Fibroblast of lung (primary cell): ENCODE results near the gene NFIC.

Source experiments
- EZH2 ChIP-seq: IDR thresholded peaks from 2 replicates; pipeline ENCODE4 v1.5.1; 2012; ENCODE audit warnings: low read length, control low read depth, mild to moderate bottlenecking; ENCODE audit errors: missing control alignments
- TF ChIP-seq, protein P1 (sequence below), 2 donors: IDR thresholded peaks in 1 of 2; conservative IDR thresholded peaks in 1 of 2; 1 replicate in 1 of 2; 2 replicates in 1 of 2; pipeline ENCODE4 v1.5.1; 2011 to 2012; ENCODE audit warnings: low read length in 2 of 2, control low read depth in 1 of 2, inconsistent platforms in 1 of 2, low read depth in 1 of 2, mild to moderate bottlenecking in 1 of 2

DNA sequence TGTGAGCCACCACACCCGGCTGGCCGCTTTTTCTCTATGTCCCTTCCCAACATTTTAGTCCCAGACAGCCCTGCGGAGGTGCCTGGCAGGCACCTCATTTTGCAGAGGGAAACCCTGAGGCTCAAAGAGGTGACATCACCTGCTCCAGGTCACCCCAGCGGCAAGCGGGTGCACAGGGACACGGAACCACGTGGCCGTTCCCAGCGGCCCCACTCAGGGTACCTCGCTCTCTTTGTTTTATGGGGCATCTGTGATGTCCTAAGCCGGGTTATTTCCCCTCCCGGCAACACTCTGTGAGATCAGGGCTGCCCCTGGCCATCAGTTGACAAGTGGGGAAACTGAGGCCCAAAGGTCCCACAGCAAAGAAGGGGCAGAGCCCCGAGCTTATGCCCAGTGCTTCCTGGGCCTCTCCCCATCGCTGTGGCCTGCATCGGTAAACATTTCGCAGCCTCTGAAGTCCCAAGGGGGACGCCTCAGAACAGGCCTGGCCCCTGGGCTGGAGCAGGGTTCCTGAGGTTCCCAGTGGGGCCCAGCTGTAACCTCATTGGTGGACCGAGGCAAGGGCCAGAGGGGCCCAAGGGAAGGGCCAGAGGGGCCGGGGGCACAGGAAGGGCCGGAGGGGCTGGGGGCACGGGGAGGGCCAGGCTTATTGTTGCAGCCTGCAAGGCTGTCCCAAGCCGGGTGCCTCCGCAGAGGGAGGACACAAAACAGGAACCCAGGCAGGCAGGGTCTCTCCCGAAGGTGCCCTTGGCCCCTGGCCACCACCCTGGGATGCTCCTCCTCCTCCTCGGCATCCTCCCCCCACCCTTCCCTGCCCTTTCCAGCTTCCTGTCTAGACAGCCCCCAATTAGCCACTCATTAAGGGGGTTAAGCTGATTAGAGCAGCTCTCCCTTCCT is 75.0 kb downstream of the NFIC start:
- TF ChIP-seq, protein P1, sequence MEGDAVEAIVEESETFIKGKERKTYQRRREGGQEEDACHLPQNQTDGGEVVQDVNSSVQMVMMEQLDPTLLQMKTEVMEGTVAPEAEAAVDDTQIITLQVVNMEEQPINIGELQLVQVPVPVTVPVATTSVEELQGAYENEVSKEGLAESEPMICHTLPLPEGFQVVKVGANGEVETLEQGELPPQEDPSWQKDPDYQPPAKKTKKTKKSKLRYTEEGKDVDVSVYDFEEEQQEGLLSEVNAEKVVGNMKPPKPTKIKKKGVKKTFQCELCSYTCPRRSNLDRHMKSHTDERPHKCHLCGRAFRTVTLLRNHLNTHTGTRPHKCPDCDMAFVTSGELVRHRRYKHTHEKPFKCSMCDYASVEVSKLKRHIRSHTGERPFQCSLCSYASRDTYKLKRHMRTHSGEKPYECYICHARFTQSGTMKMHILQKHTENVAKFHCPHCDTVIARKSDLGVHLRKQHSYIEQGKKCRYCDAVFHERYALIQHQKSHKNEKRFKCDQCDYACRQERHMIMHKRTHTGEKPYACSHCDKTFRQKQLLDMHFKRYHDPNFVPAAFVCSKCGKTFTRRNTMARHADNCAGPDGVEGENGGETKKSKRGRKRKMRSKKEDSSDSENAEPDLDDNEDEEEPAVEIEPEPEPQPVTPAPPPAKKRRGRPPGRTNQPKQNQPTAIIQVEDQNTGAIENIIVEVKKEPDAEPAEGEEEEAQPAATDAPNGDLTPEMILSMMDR (conservative IDR thresholded peaks at IDR 0.05 in 1 of 2, IDR thresholded peaks at IDR 0.05 in 1 of 2; ENCODE audit: low read depth in 1 of 2, low read length in 2 of 2) = no peak
- TF ChIP-seq EZH2 = no peak
